ENCODE data around the gene TMTC3.

DNA sequence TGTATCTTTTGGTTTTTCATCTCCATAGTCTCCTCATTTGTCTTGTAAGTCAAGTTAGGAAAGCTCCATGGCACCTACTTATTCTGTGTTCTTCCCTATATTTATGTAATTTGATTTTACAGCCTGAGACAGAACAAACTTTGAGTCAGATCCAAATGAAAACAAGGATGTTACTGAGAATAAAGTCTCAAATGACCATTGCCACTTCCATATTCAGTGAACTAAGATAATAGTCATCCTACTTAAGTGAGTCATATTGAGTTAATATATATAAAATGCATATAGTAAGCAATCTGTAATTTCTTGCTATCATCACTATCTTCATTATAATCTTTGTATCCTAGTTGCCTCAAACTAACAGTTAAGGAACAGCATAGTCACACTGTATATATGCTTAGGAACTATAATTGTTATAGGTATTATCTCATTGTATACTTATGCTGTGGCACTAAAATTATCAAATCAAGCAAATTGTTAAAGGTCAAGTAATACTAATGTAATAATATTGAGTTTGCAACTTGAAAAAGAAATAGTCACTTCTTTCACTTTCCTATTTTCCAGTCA, 30.8 kb downstream of the TMTC3 start:
- TF ChIP-seq CTCF (IDR thresholded peaks at IDR 0.05) (no peak), POLR2AphosphoS5 (IDR thresholded peaks at IDR 0.05) (no peak), POLR2A (IDR thresholded peaks at IDR 0.05) (no peak), EP300 (IDR thresholded peaks at IDR 0.05) (no peak)
